IMR-90 (cell line): ENCODE data around the gene POU3F3. TPM values are rescaled to one million over a fixed set of nuclear protein-coding genes. Genes with fewer than 3 reads are reported as not detected.

ENCODE experiments used
- ATAC-seq: fragments of 200-7000 bp; cut with Tn5 transposase; 2 replicates; pipeline ENCODE4 v1.9.1; 2020; ENCODE audit warnings: low read depth, mild to moderate bottlenecking, moderate library complexity
- BruUV-seq: library from RNA; stranded (reverse); fragments of 400-500 nt; replicated peaks from 2 replicates; lab custom pipeline; 2021; lab: Mats Ljungman, UMichigan
- CTCF ChIA-PET: fragments of 300-600 bp; formaldehyde crosslinking; extraction: SDS; loops from one replicate; lab custom pipeline; 2021; ENCODE audit warnings: antibody characterized with exemption; lab: Yijun Ruan, JAX
- POLR2A ChIA-PET: fragments of 300-600 bp; sonication (Branson Sonifier 250); formaldehyde crosslinking; loops from one replicate; lab custom pipeline; 2022; ENCODE audit warnings: antibody characterized with exemption; ENCODE audit not compliant: unreplicated experiment; lab: Charles Lee
- DNase-seq: peaks from one replicate; pipeline ENCODE4 v3.0.0; 2013
- H2AFZ ChIP-seq: replicated peaks from 2 replicates; pipeline ENCODE3; 2013; ENCODE audit warnings: low read length, mild to moderate bottlenecking; ENCODE audit not compliant: poor library complexity
- H2AK5ac ChIP-seq: 2 replicates; pipeline ENCODE4 v1.6.1; 2013; ENCODE audit warnings: low read depth, low read length, inconsistent platforms
- H2AK9ac ChIP-seq: replicated peaks from 2 replicates; pipeline ENCODE3; 2013; ENCODE audit warnings: mild to moderate bottlenecking, low read depth, low read length, moderate library complexity; ENCODE audit not compliant: poor library complexity
- H2BK120ac ChIP-seq: 2 replicates; pipeline ENCODE4 v1.6.1; 2013; ENCODE audit warnings: low read depth, low read length, inconsistent platforms
- H2BK15ac ChIP-seq: 3 replicates; pipeline ENCODE4 v1.6.1; 2013; ENCODE audit warnings: low read depth, low read length, inconsistent platforms
- H2BK20ac ChIP-seq: 2 replicates; pipeline ENCODE4 v1.6.1; 2013; ENCODE audit warnings: low read depth, mild to moderate bottlenecking, inconsistent platforms, low read length, moderate library complexity
- H2BK5ac ChIP-seq: 2 replicates; pipeline ENCODE4 v1.6.1; 2013; ENCODE audit warnings: mild to moderate bottlenecking, low read depth, low read length, inconsistent platforms; ENCODE audit not compliant: poor library complexity, severe bottlenecking
- H3K14ac ChIP-seq: replicated peaks from 2 replicates; pipeline ENCODE4 v1.6.1; 2013; ENCODE audit warnings: low read depth, low read length, inconsistent platforms
- H3K18ac ChIP-seq: 2 replicates; pipeline ENCODE4 v1.6.1; 2013; ENCODE audit warnings: low read depth, low read length, control low read depth
- H3K23ac ChIP-seq: 2 replicates; pipeline ENCODE4 v1.6.1; 2013; ENCODE audit warnings: low read depth, low read length, inconsistent platforms
- H3K27ac ChIP-seq: 2 replicates; pipeline ENCODE4 v1.5.1; 2013; ENCODE audit warnings: mild to moderate bottlenecking, control low read depth, low read length; ENCODE audit not compliant: insufficient read depth
- H3K27me3 ChIP-seq: 2 replicates; pipeline ENCODE4 v1.6.1; 2013; ENCODE audit warnings: low read length; ENCODE audit not compliant: control insufficient read depth, insufficient read depth
- H3K36me3 ChIP-seq: 2 replicates; pipeline ENCODE4 v1.6.1; 2013; ENCODE audit warnings: low read length, mixed read lengths; ENCODE audit not compliant: control insufficient read depth, insufficient read depth
- H3K4ac ChIP-seq: 2 replicates; pipeline ENCODE4 v1.6.1; 2013; ENCODE audit warnings: low read depth, low read length, inconsistent platforms
- H3K4me1 ChIP-seq: 2 replicates; pipeline ENCODE4 v1.6.1; 2013; ENCODE audit warnings: low read length, mixed read lengths; ENCODE audit not compliant: control insufficient read depth, insufficient read depth
- H3K4me2 ChIP-seq: 2 replicates; pipeline ENCODE4 v1.6.1; 2013; ENCODE audit warnings: low read depth, mild to moderate bottlenecking, control low read depth, low read length, moderate library complexity
- H3K4me3 ChIP-seq: 2 replicates; pipeline ENCODE4 v1.5.1; 2013; ENCODE audit warnings: low read depth, mild to moderate bottlenecking, control low read depth, low read length, moderate library complexity; ENCODE audit not compliant: insufficient read depth
- H3K56ac ChIP-seq: 2 replicates; pipeline ENCODE4 v1.6.1; 2013; ENCODE audit warnings: low read length, inconsistent platforms; ENCODE audit not compliant: insufficient read depth; ENCODE audit errors: extremely low read depth
- H3K79me1 ChIP-seq, 2 experiments: 2 replicates each; pipeline ENCODE4 v1.6.1; 2013; ENCODE audit warnings: low read length in 2 of 2, inconsistent platforms in 1 of 2, low read depth in 1 of 2
- H3K9ac ChIP-seq: 2 replicates; pipeline ENCODE4 v1.6.1; 2013; ENCODE audit warnings: low read depth, low read length, control low read depth
- H3K9me1 ChIP-seq: 2 replicates; pipeline ENCODE4 v1.6.1; 2013; ENCODE audit warnings: low read length, inconsistent platforms; ENCODE audit not compliant: insufficient read depth
- H3K9me3 ChIP-seq: 2 replicates; pipeline ENCODE4 v1.6.1; 2013; ENCODE audit warnings: low read length; ENCODE audit not compliant: control insufficient read depth, insufficient read depth
- H4K20me1 ChIP-seq: 2 replicates; pipeline ENCODE4 v1.6.1; 2013; ENCODE audit warnings: low read length, inconsistent platforms; ENCODE audit not compliant: insufficient read depth
- H4K5ac ChIP-seq: 2 replicates; pipeline ENCODE4 v1.6.1; 2013; ENCODE audit warnings: mild to moderate bottlenecking, low read depth, low read length, control low read depth
- H4K8ac ChIP-seq, 2 experiments: 2 replicates each; pipeline ENCODE4 v1.6.1; 2013; ENCODE audit warnings: low read depth in 2 of 2, low read length in 2 of 2, control low read depth in 1 of 2, inconsistent platforms in 1 of 2
- H4K91ac ChIP-seq: 2 replicates; pipeline ENCODE4 v1.6.1; 2013; ENCODE audit warnings: low read depth, low read length, inconsistent platforms; ENCODE audit not compliant: insufficient read depth
- BHLHE40 ChIP-seq: fragments of 150-350 bp; IDR thresholded peaks from 2 replicates; pipeline ENCODE4 v1.6.1; 2016; ENCODE audit warnings: mild to moderate bottlenecking, low read depth, low read length
- CEBPB ChIP-seq: IDR thresholded peaks from 2 replicates; pipeline ENCODE4 v1.6.1; 2012; ENCODE audit warnings: low read depth, low read length, improper control_type of control experiment
- CHD1 ChIP-seq: IDR thresholded peaks from 2 replicates; pipeline ENCODE4 v1.6.1; 2012; ENCODE audit warnings: low read depth, low read length, improper control_type of control experiment
- CTCF ChIP-seq: conservative IDR thresholded peaks from 2 replicates; pipeline ENCODE4 v1.5.1; 2012; ENCODE audit warnings: mild to moderate bottlenecking, low read depth, low read length, improper control_type of control experiment
- FOS ChIP-seq: fragments of 150-350 bp; IDR thresholded peaks from 2 replicates; pipeline ENCODE4 v1.6.1; 2016; ENCODE audit warnings: low read depth, low read length
- MAFK ChIP-seq: IDR thresholded peaks from 2 replicates; pipeline ENCODE4 v1.6.1; 2012; ENCODE audit warnings: low read depth, low read length, improper control_type of control experiment
- MXI1 ChIP-seq: IDR thresholded peaks from 2 replicates; pipeline ENCODE4 v1.6.1; 2012; ENCODE audit warnings: low read depth, mild to moderate bottlenecking, low read length, moderate library complexity, borderline replicate concordance
- NFE2L2 ChIP-seq: fragments of 150-350 bp; IDR thresholded peaks from 2 replicates; pipeline ENCODE4 v1.6.1; 2016; ENCODE audit warnings: low read depth, mild to moderate bottlenecking, low read length
- POLR2A ChIP-seq: IDR thresholded peaks from 2 replicates; pipeline ENCODE4 v1.6.1; 2012; ENCODE audit warnings: mild to moderate bottlenecking, low read depth, low read length
- USF2 ChIP-seq: fragments of 150-350 bp; IDR thresholded peaks from 2 replicates; pipeline ENCODE4 v1.6.1; 2017; ENCODE audit warnings: mild to moderate bottlenecking, antibody characterized with exemption, low read length, low read depth
- WGBS, 2 experiments: methylation state at CpG; one replicate each; pipeline versions ENCODE4 v1.1.5 to v1.1.7; 2013; ENCODE audit warnings: missing lambda C conversion rate in 2 of 2; ENCODE audit not compliant: insufficient read length in 1 of 2; ENCODE audit errors: extremely low coverage in 2 of 2; 5-methylcytosine and 5-hydroxymethylcytosine counted together
- dilution Hi-C: fragments of 300-500 bp; cut with HindIII; formaldehyde crosslinking; loops from one replicate; pipeline ENCODE4 v1.14.3; 2018; ENCODE audit warnings: low sequenced_read_pairs; ENCODE audit not compliant: unreplicated experiment
- in situ Hi-C: fragments of 300-500 bp; cut with MboI; formaldehyde crosslinking; loops from 3 replicates; pipeline ENCODE4 v1.14.3; 2019; ENCODE audit warnings: low sequenced_read_pairs, inconsistent platforms, mixed read lengths
- intact Hi-C: fragments of 100-400 bp; cut with micrococcal nuclease; formaldehyde crosslinking; loops from 2 replicates; pipeline ENCODE4 v1.10.0; 2022
- polyA plus RNA-seq, 3 experiments: library from polyadenylated mRNA; depleted of rRNA; stranded (reverse); fragments of >200 nt; gene quantifications; 2 replicates each; pipeline ENCODE4 v1.2.3, GENCODE V29; 2012; ENCODE audit warnings: low replicate concordance in 1 of 3
- total RNA-seq: library from RNA; depleted of rRNA; stranded (reverse); fragments of >200 nt; gene quantifications from 2 replicates; pipeline ENCODE4 v1.2.3, GENCODE V29; 2012

The POU3F3 gene
- total and polyA plus RNA-seq, 2 of the 4 experiments (the other 2 are of a cell fraction) = not detected

GRCh38 chr2:104855221-104856085, 1.5 kb downstream of the POU3F3 start:
- WGBS, 2 experiments = 0% methylated on average over 8 of the region's 135 CpGs; no CpG with 5 or more reads in 1 of the 2 experiments
- Histone ChIP-seq H3K56ac (no peak overlapping the region), H2BK120ac (no peak overlapping the region), H2AFZ (no peak overlapping the region), H3K4me2 (no peak overlapping the region), H4K8ac (no peak overlapping the region), H3K14ac (no peak overlapping the region), H3K27ac (no peak overlapping the region), H2BK15ac (no peak overlapping the region), H3K4me1 (no peaks in the 10 kb centered on the region), H2AK5ac (no peak overlapping the region), H3K9me1 (no peaks in the 10 kb centered on the region), H2BK5ac (no peak overlapping the region), H3K9ac (no peak overlapping the region), H3K27me3 (peaks cover 69% of the 10 kb centered on the region), H2AK9ac (no peak overlapping the region), H3K4me3 (no peak overlapping the region), H3K79me1 (no peaks in the 10 kb centered on the region), H4K20me1 (no peaks in the 10 kb centered on the region), H4K5ac (no peak overlapping the region), H3K9me3 (peaks cover 9% of the 10 kb centered on the region), H3K36me3 (no peaks in the 10 kb centered on the region), H3K18ac (no peak overlapping the region), H4K91ac (no peak overlapping the region), H3K23ac (no peak overlapping the region), H3K4ac (no peak overlapping the region), H2BK20ac (no peak overlapping the region)
- dilution Hi-C loops = no loop called here
- TF ChIP-seq USF2 (no peak), CHD1 (no peak), NFE2L2 (no peak), MXI1 (no peak), MAFK (no peak), FOS (no peak), POLR2A (no peak), CEBPB (no peak), BHLHE40 (no peak), CTCF (no peak)
- CTCF ChIA-PET = no interaction called here
- intact Hi-C loops = no loop called here
- DNase-seq (no peak), ATAC-seq (no peak)
- in situ Hi-C loops = no loop called here
- BruUV-seq = no TSS peak
- POLR2A ChIA-PET = no interaction called here
